ENCODE results near the gene TCF7L1. TPM values are rescaled to one million over a fixed set of nuclear protein-coding genes. Genes with fewer than 3 reads are reported as not detected.

Gene TCF7L1
- total RNA-seq, 2 donors from 2014 or later: 71.9 to 73.3 TPM

DNA sequence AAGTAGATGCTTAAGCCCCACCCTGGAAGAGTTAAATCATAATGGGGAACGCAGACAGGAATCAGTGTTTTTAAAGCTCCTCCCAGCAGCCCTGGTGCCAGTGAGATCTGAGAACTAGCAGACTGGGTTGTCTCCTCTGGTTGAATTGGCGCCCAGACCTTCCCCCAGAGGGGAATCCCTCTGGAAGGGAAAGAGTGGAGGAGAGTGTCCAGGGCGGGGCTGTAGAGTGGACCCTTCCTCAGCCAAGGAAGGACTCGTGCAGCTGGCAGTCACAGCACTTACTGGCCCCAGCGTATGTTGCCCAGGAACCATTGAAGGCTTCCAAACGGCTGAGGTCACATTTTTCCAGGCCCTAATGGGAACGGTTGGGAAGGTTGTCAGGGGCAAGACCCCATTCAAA is 132.1 kb downstream of the TCF7L1 start:
- TF ChIP-seq, protein P1, sequence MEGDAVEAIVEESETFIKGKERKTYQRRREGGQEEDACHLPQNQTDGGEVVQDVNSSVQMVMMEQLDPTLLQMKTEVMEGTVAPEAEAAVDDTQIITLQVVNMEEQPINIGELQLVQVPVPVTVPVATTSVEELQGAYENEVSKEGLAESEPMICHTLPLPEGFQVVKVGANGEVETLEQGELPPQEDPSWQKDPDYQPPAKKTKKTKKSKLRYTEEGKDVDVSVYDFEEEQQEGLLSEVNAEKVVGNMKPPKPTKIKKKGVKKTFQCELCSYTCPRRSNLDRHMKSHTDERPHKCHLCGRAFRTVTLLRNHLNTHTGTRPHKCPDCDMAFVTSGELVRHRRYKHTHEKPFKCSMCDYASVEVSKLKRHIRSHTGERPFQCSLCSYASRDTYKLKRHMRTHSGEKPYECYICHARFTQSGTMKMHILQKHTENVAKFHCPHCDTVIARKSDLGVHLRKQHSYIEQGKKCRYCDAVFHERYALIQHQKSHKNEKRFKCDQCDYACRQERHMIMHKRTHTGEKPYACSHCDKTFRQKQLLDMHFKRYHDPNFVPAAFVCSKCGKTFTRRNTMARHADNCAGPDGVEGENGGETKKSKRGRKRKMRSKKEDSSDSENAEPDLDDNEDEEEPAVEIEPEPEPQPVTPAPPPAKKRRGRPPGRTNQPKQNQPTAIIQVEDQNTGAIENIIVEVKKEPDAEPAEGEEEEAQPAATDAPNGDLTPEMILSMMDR (conservative IDR thresholded peaks at IDR 0.05): no peak
- no peak overlapping the region for H3K4me3 ChIP-seq (ENCODE audit: low read length)
- no peak for DNase-seq
- no peaks in the 10 kb centered on the region for H3K9me3 ChIP-seq (ENCODE audit: control insufficient read depth, low read length)
- peaks cover 16% of the 10 kb centered on the region for H3K36me3 ChIP-seq (ENCODE audit: control insufficient read depth, insufficient read depth, low read length)
- no peaks in the 10 kb centered on the region for H3K27me3 Mint-ChIP-seq (ENCODE audit: insufficient read depth)
- H3K36me3 Mint-ChIP-seq (ENCODE audit: low read depth): peaks cover 52% of the 10 kb centered on the region
- no peaks in the 10 kb centered on the region for H3K9me3 Mint-ChIP-seq
- H3K9ac ChIP-seq (ENCODE audit: extremely low read depth, low read length, poor library complexity, severe bottlenecking): no peak overlapping the region
- H3K27ac ChIP-seq (ENCODE audit: low read depth, low read length): no peak overlapping the region
- H3K4me1 ChIP-seq (ENCODE audit: control insufficient read depth, insufficient read depth, low read length): peaks cover 7% of the 10 kb centered on the region
- peaks cover 53% of the 10 kb centered on the region for H3K4me1 Mint-ChIP-seq
- no peaks in the 10 kb centered on the region for H3K27me3 ChIP-seq (ENCODE audit: control insufficient read depth, insufficient read depth, low read length, poor library complexity, severe bottlenecking)
- peak overlapping the region; percentile 17 for H3K27ac Mint-ChIP-seq
- H3K4me3 Mint-ChIP-seq: no peak overlapping the region
- WGBS, 2 experiments (ENCODE audit: insufficient coverage in 1 of 2, insufficient read length in 1 of 2): 72 to 88% methylated on average over 4 to 7 of the region's 7 CpGs

DNA sequence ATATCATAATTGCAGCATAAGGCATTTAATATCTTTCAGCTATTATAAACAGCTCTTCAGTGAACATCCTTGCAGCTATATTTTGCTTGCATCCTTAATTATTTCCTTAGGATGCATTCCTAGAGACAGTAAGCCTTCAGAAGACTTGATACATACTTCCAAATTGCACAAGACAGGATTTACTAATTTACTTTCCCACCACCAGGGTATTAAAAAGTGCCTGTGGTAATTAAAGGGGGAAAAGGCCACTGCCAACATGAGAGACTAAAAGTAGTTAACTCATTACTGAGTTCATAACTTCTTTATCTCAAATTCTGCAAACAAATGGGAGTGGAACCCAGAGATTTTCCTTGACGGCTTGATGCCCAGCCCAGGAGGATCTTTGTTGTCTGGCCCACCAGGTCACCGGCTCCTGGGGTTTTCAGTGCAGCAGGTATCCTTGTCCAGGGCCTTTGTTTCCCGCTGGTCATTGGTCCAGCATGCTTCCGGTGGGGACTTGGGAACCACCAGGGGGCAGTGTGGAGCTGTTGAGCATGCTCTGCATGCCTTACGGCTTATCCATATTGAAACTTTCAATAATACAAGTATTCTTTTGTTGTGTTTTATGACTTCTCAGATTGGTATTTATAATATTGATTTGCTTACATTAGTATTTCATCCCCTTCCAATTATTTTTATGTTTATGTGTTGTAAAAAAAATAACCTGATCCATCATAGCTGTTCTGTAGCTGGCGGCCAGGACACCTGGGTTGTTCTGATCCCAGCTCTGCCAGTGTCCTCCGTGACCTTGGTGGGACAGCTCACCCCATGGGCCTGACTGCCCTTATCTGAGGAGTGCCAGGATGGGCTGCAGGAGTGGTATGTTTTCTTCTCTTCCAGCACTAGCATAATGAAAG is 133.2 kb downstream of the TCF7L1 start:
- Mint-ChIP-seq H3K27ac (no peak overlapping the region), H3K4me1 (peaks cover 50% of the 10 kb centered on the region), H3K9me3 (no peaks in the 10 kb centered on the region), H3K36me3 (ENCODE audit: low read depth) (peaks cover 51% of the 10 kb centered on the region), H3K27me3 (ENCODE audit: insufficient read depth) (no peaks in the 10 kb centered on the region), H3K4me3 (no peak overlapping the region)
- H3K9me3 ChIP-seq (ENCODE audit: control insufficient read depth, low read length): no peaks in the 10 kb centered on the region
- peak; percentile 94 for DNase-seq
- peaks cover 7% of the 10 kb centered on the region for H3K4me1 ChIP-seq (ENCODE audit: control insufficient read depth, insufficient read depth, low read length)
- WGBS, 2 experiments (ENCODE audit: insufficient coverage in 1 of 2, insufficient read length in 1 of 2): 42 to 54% methylated on average over 4 to 6 of the region's 7 CpGs
- TF ChIP-seq, protein P1 (conservative IDR thresholded peaks at IDR 0.05): peak; percentile 98
- no peak overlapping the region for H3K27ac ChIP-seq (ENCODE audit: low read depth, low read length)
- peaks cover 16% of the 10 kb centered on the region for H3K36me3 ChIP-seq (ENCODE audit: control insufficient read depth, insufficient read depth, low read length)
- no peaks in the 10 kb centered on the region for H3K27me3 ChIP-seq (ENCODE audit: control insufficient read depth, insufficient read depth, low read length, poor library complexity, severe bottlenecking)
- H3K4me3 ChIP-seq (ENCODE audit: low read length): no peak overlapping the region
- H3K9ac ChIP-seq (ENCODE audit: extremely low read depth, low read length, poor library complexity, severe bottlenecking): no peak overlapping the region

DNA sequence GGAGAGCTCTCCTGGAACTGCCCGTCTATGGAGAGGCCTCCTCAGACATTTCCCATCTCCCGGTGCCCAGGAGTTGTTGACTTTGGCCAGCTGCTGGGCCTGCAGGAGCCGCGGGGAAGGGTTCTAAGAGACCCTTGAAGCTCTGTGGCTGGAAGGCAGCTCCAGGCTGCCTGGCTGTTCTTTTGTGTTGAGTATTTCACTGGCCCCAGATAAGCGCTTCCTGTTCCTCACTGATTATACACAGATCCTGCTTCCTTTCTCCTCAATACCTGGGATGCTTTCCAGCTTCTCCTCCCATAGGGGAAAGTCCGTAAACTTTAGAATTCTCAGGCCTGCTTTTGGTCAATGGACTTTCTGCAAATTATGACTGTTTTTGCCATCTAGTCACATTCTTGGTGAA is 136.8 kb downstream of the TCF7L1 start:
- Mint-ChIP-seq H3K4me1 (peaks cover 40% of the 10 kb centered on the region), H3K4me3 (no peak overlapping the region), H3K36me3 (ENCODE audit: low read depth) (peaks cover 32% of the 10 kb centered on the region), H3K27me3 (ENCODE audit: insufficient read depth) (no peaks in the 10 kb centered on the region), H3K9me3 (no peaks in the 10 kb centered on the region), H3K27ac (peak overlapping the region; percentile 66)
- peak; percentile 40 for DNase-seq
- WGBS, 2 experiments (ENCODE audit: insufficient coverage in 1 of 2, insufficient read length in 1 of 2): 86 to 90% methylated on average over 4 to 6 of the region's 6 CpGs
- Histone ChIP-seq H3K36me3 (ENCODE audit: control insufficient read depth, insufficient read depth, low read length) (peaks cover 11% of the 10 kb centered on the region), H3K27me3 (ENCODE audit: control insufficient read depth, insufficient read depth, low read length, poor library complexity, severe bottlenecking) (no peaks in the 10 kb centered on the region), H3K9me3 (ENCODE audit: control insufficient read depth, low read length) (no peaks in the 10 kb centered on the region), H3K27ac (ENCODE audit: low read depth, low read length) (no peak overlapping the region), H3K9ac (ENCODE audit: extremely low read depth, low read length, poor library complexity, severe bottlenecking) (no peak overlapping the region), H3K4me3 (ENCODE audit: low read length) (no peak overlapping the region), H3K4me1 (ENCODE audit: control insufficient read depth, insufficient read depth, low read length) (peaks cover 2% of the 10 kb centered on the region)
- TF ChIP-seq, protein P1 (conservative IDR thresholded peaks at IDR 0.05): no peak

All from endodermal cell (in vitro differentiated cells).